GM23248 (cell line): ENCODE measurements around the gene DTX2.
"Not testable (repeated sequence)": the region's sequence is repeated elsewhere in the genome, so short reads cannot be mapped to it uniquely, and the experiment has no call there.

Experiments
- EZH2 ChIP-seq: fragments of 200-600 bp; sonication (generic); IDR thresholded peaks from 2 replicates; pipeline ENCODE4 v1.6.1; 2018; ENCODE audit warnings: antibody characterized with exemption, mild to moderate bottlenecking; ENCODE audit not compliant: insufficient read depth, poor library complexity, severe bottlenecking
- EZH2phosphoT487 ChIP-seq: fragments of 200-600 bp; sonication (generic); IDR thresholded peaks from 2 replicates; pipeline ENCODE4 v1.6.1; 2018; ENCODE audit warnings: antibody characterized with exemption, moderate library complexity, mild to moderate bottlenecking, low read depth; ENCODE audit not compliant: insufficient read depth

- not testable (repeated sequence) for TF ChIP-seq EZH2, EZH2phosphoT487
Measured at GRCh38 chr7:76543197-76543596, 81.7 kb downstream of the DTX2 start, which contains the start of gene SPDYE16.
